ENCODE data around the gene S100A13. TPM values are rescaled to one million over a fixed set of nuclear protein-coding genes. Genes with fewer than 3 reads are reported as not detected.
"Not testable (repeated sequence)": the region's sequence is repeated elsewhere in the genome, so short reads cannot be mapped to it uniquely, and the experiment has no call there.

Gene S100A13
- 109 and 142 TPM in 2 replicates for total RNA-seq (2012; rRNA removed)

- Histone ChIP-seq H3K27me3 (ENCODE audit: control insufficient read depth, insufficient read depth, low read length) (no peaks in the 10 kb centered on the region), H3K9me3 (replicated peaks; ENCODE audit: low read length) (no peaks in the 10 kb centered on the region), H3K9ac (ENCODE audit: low read depth, low read length) (peak within 1 kb of the TSS; percentile 92), H3K4me3 (ENCODE audit: low read length) (peak within 1 kb of the TSS; percentile 81), H3K4me2 (ENCODE audit: low read length) (peak within 1 kb of the TSS; percentile 92), H3K4me1 (ENCODE audit: control insufficient read depth, insufficient read depth, low read length) (peaks cover 49% of the 10 kb centered on the region), H3K36me3 (ENCODE audit: insufficient read depth, low read length) (peaks cover 27% of the 10 kb centered on the region)
Observed at GRCh38 chr1:153626904-153627714, at the start of gene S100A13. TSS of gene S100A13 (minus strand) at chr1:153627505. CDS start at chr1:153626472, 1,033 bp downstream.

- Histone ChIP-seq H3K9me3 (replicated peaks; ENCODE audit: low read length) (no peaks in the 10 kb centered on the region), H3K9ac (ENCODE audit: low read depth, low read length) (no peak overlapping the region), H3K4me3 (ENCODE audit: low read length) (no peak overlapping the region)
Observed at GRCh38 chr1:153673511-153673910, 46.2 kb upstream of the S100A13 start.

GRCh38 chr1:153671628-153672353 lies 44.5 kb upstream of the S100A13 start:
- H3K4me1 ChIP-seq (ENCODE audit: control insufficient read depth, insufficient read depth, low read length); H3K27me3 ChIP-seq (ENCODE audit: control insufficient read depth, insufficient read depth, low read length); H3K9me3 ChIP-seq (replicated peaks; ENCODE audit: low read length): not testable (repeated sequence)
- Histone ChIP-seq H3K4me2 (ENCODE audit: low read length) (peak overlapping the region; percentile 82), H3K9ac (ENCODE audit: low read depth, low read length) (peak overlapping the region; percentile 36), H3K36me3 (ENCODE audit: insufficient read depth, low read length) (peaks cover 33% of the 10 kb centered on the region), H3K4me3 (ENCODE audit: low read length) (peak overlapping the region; percentile 64)

More at GRCh38 chr1:153673511-153673910, 46.2 kb upstream of the S100A13 start:
- Histone ChIP-seq H3K27me3 (ENCODE audit: control insufficient read depth, insufficient read depth, low read length) (peaks cover 8% of the 10 kb centered on the region), H3K4me1 (ENCODE audit: control insufficient read depth, insufficient read depth, low read length) (peaks cover 17% of the 10 kb centered on the region), H3K4me2 (ENCODE audit: low read length) (no peak overlapping the region), H3K36me3 (ENCODE audit: insufficient read depth, low read length) (peaks cover 15% of the 10 kb centered on the region)

GRCh38 chr1:153670859-153671627 lies 43.7 kb upstream of the S100A13 start, which contains the start of gene ILF2:
TSS of gene ILF2 (minus strand) at chr1:153670993. CDS start at chr1:153670922, 71 bp downstream.
- H3K4me3 ChIP-seq (ENCODE audit: low read length) = peak within 1 kb of the TSS; percentile 89
- peak within 1 kb of the TSS; percentile 96 for H3K9ac ChIP-seq (ENCODE audit: low read depth, low read length)
- peak within 1 kb of the TSS; percentile 96 for H3K4me2 ChIP-seq (ENCODE audit: low read length)
- H3K27me3 ChIP-seq (ENCODE audit: control insufficient read depth, insufficient read depth, low read length) = no peaks in the 10 kb centered on the region
- peaks cover 40% of the 10 kb centered on the region for H3K36me3 ChIP-seq (ENCODE audit: insufficient read depth, low read length)
- peaks cover 10% of the 10 kb centered on the region for H3K4me1 ChIP-seq (ENCODE audit: control insufficient read depth, insufficient read depth, low read length)
- no peaks in the 10 kb centered on the region for H3K9me3 ChIP-seq (replicated peaks; ENCODE audit: low read length)

- Histone ChIP-seq H3K9ac (ENCODE audit: low read depth, low read length) (peak overlapping the region; percentile 96), H3K27me3 (ENCODE audit: control insufficient read depth, insufficient read depth, low read length) (no peaks in the 10 kb centered on the region), H3K4me2 (ENCODE audit: low read length) (peak overlapping the region; percentile 96), H3K4me3 (ENCODE audit: low read length) (peak overlapping the region; percentile 89), H3K36me3 (ENCODE audit: insufficient read depth, low read length) (peaks cover 47% of the 10 kb centered on the region), H3K9me3 (replicated peaks; ENCODE audit: low read length) (no peaks in the 10 kb centered on the region), H3K4me1 (ENCODE audit: control insufficient read depth, insufficient read depth, low read length) (peaks cover 10% of the 10 kb centered on the region)
Observed at GRCh38 chr1:153670257-153670858, 43.1 kb upstream of the S100A13 start.

- Histone ChIP-seq H3K9me3 (replicated peaks; ENCODE audit: low read length) (no peaks in the 10 kb centered on the region), H3K4me1 (ENCODE audit: control insufficient read depth, insufficient read depth, low read length) (peaks cover 10% of the 10 kb centered on the region), H3K36me3 (ENCODE audit: insufficient read depth, low read length) (peaks cover 54% of the 10 kb centered on the region), H3K4me2 (ENCODE audit: low read length) (peak overlapping the region; percentile 96), H3K4me3 (ENCODE audit: low read length) (peak overlapping the region; percentile 89), H3K27me3 (ENCODE audit: control insufficient read depth, insufficient read depth, low read length) (no peaks in the 10 kb centered on the region), H3K9ac (ENCODE audit: low read depth, low read length) (peak overlapping the region; percentile 96)
Observed at GRCh38 chr1:153669606-153670005, 42.3 kb upstream of the S100A13 start.

- Histone ChIP-seq H3K4me2 (ENCODE audit: low read length) (peak overlapping the region; percentile 31), H3K4me1 (ENCODE audit: control insufficient read depth, insufficient read depth, low read length) (peaks cover 14% of the 10 kb centered on the region), H3K36me3 (ENCODE audit: insufficient read depth, low read length) (peaks cover 64% of the 10 kb centered on the region)
- not testable (repeated sequence) for H3K9me3 ChIP-seq (replicated peaks; ENCODE audit: low read length); H3K27me3 ChIP-seq (ENCODE audit: control insufficient read depth, insufficient read depth, low read length); H3K4me3 ChIP-seq (ENCODE audit: low read length); H3K9ac ChIP-seq (ENCODE audit: low read depth, low read length)
Observed at GRCh38 chr1:153668672-153669071, 41.4 kb upstream of the S100A13 start.

- peaks cover 75% of the 10 kb centered on the region for H3K36me3 ChIP-seq (ENCODE audit: insufficient read depth, low read length)
- H3K27me3 ChIP-seq (ENCODE audit: control insufficient read depth, insufficient read depth, low read length) = no peaks in the 10 kb centered on the region
- no peak overlapping the region for H3K4me2 ChIP-seq (ENCODE audit: low read length)
- H3K4me3 ChIP-seq (ENCODE audit: low read length) = no peak overlapping the region
- H3K9me3 ChIP-seq (replicated peaks; ENCODE audit: low read length) = no peaks in the 10 kb centered on the region
- H3K4me1 ChIP-seq (ENCODE audit: control insufficient read depth, insufficient read depth, low read length) = peaks cover 16% of the 10 kb centered on the region
- H3K9ac ChIP-seq (ENCODE audit: low read depth, low read length) = no peak overlapping the region
Observed at GRCh38 chr1:153667439-153667838, 40.1 kb upstream of the S100A13 start.

- no peak overlapping the region for H3K4me3 ChIP-seq (ENCODE audit: low read length)
- H3K27me3 ChIP-seq (ENCODE audit: control insufficient read depth, insufficient read depth, low read length) = no peaks in the 10 kb centered on the region
- H3K9me3 ChIP-seq (replicated peaks; ENCODE audit: low read length) = no peaks in the 10 kb centered on the region
- peaks cover 72% of the 10 kb centered on the region for H3K36me3 ChIP-seq (ENCODE audit: insufficient read depth, low read length)
- H3K9ac ChIP-seq (ENCODE audit: low read depth, low read length) = no peak overlapping the region
- peaks cover 12% of the 10 kb centered on the region for H3K4me1 ChIP-seq (ENCODE audit: control insufficient read depth, insufficient read depth, low read length)
- no peak overlapping the region for H3K4me2 ChIP-seq (ENCODE audit: low read length)
Observed at GRCh38 chr1:153663211-153663610, 35.9 kb upstream of the S100A13 start.

GRCh38 chr1:153662269-153662668 lies 35.0 kb upstream of the S100A13 start:
- H3K4me3 ChIP-seq (ENCODE audit: low read length) = no peak overlapping the region
- peaks cover 62% of the 10 kb centered on the region for H3K36me3 ChIP-seq (ENCODE audit: insufficient read depth, low read length)
- no peaks in the 10 kb centered on the region for H3K27me3 ChIP-seq (ENCODE audit: control insufficient read depth, insufficient read depth, low read length)
- no peaks in the 10 kb centered on the region for H3K9me3 ChIP-seq (replicated peaks; ENCODE audit: low read length)
- H3K4me1 ChIP-seq (ENCODE audit: control insufficient read depth, insufficient read depth, low read length) = peaks cover 16% of the 10 kb centered on the region
- H3K4me2 ChIP-seq (ENCODE audit: low read length) = no peak overlapping the region
- H3K9ac ChIP-seq (ENCODE audit: low read depth, low read length) = no peak overlapping the region
